GM12873 (cell line): ENCODE measurements around the gene KCNT1.

Experiments used
- TF ChIP-seq, protein P1 (sequence below): IDR thresholded peaks from 2 replicates; pipeline ENCODE4 v1.5.1; 2012; ENCODE audit warnings: low read depth, mild to moderate bottlenecking, moderate library complexity, low read length, control low read depth; ENCODE audit not compliant: insufficient read depth; ENCODE audit errors: missing control alignments

The KCNT1 gene

DNA sequence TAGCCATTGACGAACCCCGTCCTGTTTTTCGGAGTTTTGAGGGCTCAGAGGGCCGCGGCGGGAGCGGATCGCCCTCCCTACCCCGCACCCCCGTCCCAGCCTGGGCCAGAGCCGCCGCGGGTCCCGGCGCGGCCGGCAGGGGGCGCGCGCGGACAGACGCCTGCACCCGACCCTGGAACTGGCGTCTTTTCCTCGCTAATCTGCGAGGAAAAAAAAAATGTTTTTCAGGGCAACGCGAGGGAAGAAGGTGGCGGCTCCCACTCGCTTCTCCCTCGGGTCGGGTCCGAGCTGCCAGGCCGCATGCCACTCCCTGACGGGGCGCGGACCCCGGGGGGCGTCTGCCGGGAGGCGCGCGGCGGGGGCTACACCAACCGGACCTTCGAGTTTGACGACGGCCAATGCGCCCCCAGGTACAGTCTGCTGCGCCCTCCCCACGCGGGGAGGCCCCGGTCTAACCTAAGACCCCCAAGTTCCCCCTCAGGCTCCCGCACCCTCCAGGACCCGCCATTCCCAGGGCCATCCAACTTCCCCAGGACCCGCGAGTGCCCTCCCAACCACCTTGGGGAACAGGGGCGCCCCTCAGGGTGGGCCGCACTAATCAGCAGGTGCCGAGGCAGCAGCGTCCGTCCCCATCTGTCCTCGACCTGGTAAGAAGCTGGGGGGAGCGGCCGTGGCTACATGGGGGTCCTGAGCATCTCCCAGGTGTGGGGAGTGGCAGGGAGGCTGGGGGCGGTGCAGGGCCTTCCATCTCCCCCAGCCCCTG lies at the start of gene KCNT1:
KCNT1 (plus strand) TSS at position 227 of the 763 bp plus-strand sequence; CDS start at position 301, 74 bp downstream.
- TF ChIP-seq, protein P1, sequence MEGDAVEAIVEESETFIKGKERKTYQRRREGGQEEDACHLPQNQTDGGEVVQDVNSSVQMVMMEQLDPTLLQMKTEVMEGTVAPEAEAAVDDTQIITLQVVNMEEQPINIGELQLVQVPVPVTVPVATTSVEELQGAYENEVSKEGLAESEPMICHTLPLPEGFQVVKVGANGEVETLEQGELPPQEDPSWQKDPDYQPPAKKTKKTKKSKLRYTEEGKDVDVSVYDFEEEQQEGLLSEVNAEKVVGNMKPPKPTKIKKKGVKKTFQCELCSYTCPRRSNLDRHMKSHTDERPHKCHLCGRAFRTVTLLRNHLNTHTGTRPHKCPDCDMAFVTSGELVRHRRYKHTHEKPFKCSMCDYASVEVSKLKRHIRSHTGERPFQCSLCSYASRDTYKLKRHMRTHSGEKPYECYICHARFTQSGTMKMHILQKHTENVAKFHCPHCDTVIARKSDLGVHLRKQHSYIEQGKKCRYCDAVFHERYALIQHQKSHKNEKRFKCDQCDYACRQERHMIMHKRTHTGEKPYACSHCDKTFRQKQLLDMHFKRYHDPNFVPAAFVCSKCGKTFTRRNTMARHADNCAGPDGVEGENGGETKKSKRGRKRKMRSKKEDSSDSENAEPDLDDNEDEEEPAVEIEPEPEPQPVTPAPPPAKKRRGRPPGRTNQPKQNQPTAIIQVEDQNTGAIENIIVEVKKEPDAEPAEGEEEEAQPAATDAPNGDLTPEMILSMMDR, result peak; percentile 78

- TF ChIP-seq, protein P1, result no peak
Observed at GRCh38 chr9:135655317-135655716, 46.7 kb upstream of the KCNT1 start.

GRCh38 chr9:135657416-135657815 lies 44.6 kb upstream of the KCNT1 start:
- TF ChIP-seq, protein P1, result no peak

DNA sequence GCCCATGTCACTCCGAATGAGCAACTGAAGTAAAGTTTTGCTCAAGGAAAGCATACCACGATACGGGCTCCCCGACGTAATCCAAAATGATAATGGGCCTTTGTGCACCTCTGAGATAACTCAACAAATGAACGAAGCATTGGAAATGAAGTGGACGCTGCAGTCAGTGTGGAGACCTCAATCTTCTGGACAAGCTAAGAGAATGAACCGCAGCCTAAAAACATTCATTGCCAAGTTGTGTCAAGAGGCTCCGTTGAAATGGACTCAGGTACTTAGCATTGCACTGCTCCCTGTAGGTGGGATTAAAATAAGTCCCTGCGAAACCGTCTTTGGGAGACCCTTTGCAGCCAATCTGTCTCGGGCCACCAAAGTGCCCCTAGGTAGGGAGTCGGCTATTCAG lies 42.7 kb upstream of the KCNT1 start:
- TF ChIP-seq, protein P1, result no peak

- TF ChIP-seq, protein P1, result no peak
Observed at GRCh38 chr9:135660407-135660806, 41.6 kb upstream of the KCNT1 start.

- TF ChIP-seq, protein P1, result no peak
Observed at GRCh38 chr9:135661816-135662560, 40.0 kb upstream of the KCNT1 start.

- TF ChIP-seq, protein P1, result no peak
Observed at GRCh38 chr9:135662758-135663450, 39.1 kb upstream of the KCNT1 start, which contains the start of gene LCN9. Gene LCN9 (plus strand): TSS chr9:135663309. CDS start chr9:135663322, 13 bp downstream.
